HUES48 (cell line): ENCODE measurements around the gene ADAMTSL1.

Source experiments
- H3K27ac ChIP-seq: one replicate; pipeline ENCODE4 v1.7.0; 2013; ENCODE audit warnings: low read depth, low read length, inconsistent platforms
- H3K27me3 ChIP-seq: 2 replicates; pipeline ENCODE4 v1.6.1; 2013; ENCODE audit warnings: mild to moderate bottlenecking, low read length; ENCODE audit not compliant: control insufficient read depth, insufficient read depth
- H3K36me3 ChIP-seq: 2 replicates; pipeline ENCODE4 v1.6.1; 2013; ENCODE audit warnings: low read length; ENCODE audit not compliant: control insufficient read depth, insufficient read depth
- H3K4me1 ChIP-seq: 2 replicates; pipeline ENCODE4 v1.6.1; 2013; ENCODE audit warnings: mild to moderate bottlenecking, low read length; ENCODE audit not compliant: control insufficient read depth, insufficient read depth
- H3K4me3 ChIP-seq: 2 replicates; pipeline ENCODE4 v1.5.1; 2013; ENCODE audit warnings: mild to moderate bottlenecking, low read depth, low read length
- H3K9ac ChIP-seq: 2 replicates; pipeline ENCODE4 v1.6.1; 2013; ENCODE audit warnings: mild to moderate bottlenecking, low read depth, low read length, moderate library complexity
- H3K9me3 ChIP-seq: 2 replicates; pipeline ENCODE4 v1.6.1; 2013; ENCODE audit warnings: low read length; ENCODE audit not compliant: control insufficient read depth, insufficient read depth

Gene ADAMTSL1

DNA sequence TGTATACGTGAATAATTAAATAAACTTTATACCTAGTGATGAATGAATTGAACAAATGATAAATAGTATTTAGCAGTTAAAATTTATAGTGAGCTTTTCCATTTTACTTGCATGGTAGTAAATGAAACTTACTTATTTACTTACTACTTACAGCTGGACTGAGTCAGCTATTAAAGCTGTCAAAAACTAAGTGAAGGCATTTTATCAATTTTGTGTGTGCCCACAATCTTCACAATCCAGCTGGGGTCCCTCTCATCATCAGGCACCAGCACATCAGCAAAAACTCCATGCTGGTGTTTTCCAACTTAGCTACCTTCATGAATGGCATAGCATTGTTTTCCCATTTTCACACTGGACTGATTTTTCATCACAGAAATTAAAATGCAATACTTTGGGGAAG lies 478.0 kb downstream of the ADAMTSL1 start:
- H3K36me3 ChIP-seq, result no peaks in the 10 kb centered on the region
- no peaks in the 10 kb centered on the region for H3K9me3 ChIP-seq
- H3K4me3 ChIP-seq, result no peak overlapping the region
- H3K4me1 ChIP-seq, result no peaks in the 10 kb centered on the region
- H3K27ac ChIP-seq, result no peak overlapping the region
- H3K27me3 ChIP-seq, result no peaks in the 10 kb centered on the region
- no peak overlapping the region for H3K9ac ChIP-seq

- H3K36me3 ChIP-seq, result no peaks in the 10 kb centered on the region
- no peaks in the 10 kb centered on the region for H3K9me3 ChIP-seq
- no peaks in the 10 kb centered on the region for H3K4me1 ChIP-seq
- no peaks in the 10 kb centered on the region for H3K27me3 ChIP-seq
- no peak overlapping the region for H3K4me3 ChIP-seq
- no peak overlapping the region for H3K9ac ChIP-seq
- H3K27ac ChIP-seq, result no peak overlapping the region
These were observed 481.7 kb downstream of the ADAMTSL1 start for GRCh38 chr9:18955626-18956025.
